GM12878 (cell line): ENCODE data around the gene OTUD4.
"Not testable (repeated sequence)": the region's sequence is repeated elsewhere in the genome, so short reads cannot be mapped to it uniquely, and the experiment has no call there.

ENCODE experiments used
- CBFB ChIP-seq: IDR thresholded peaks from 2 replicates; pipeline ENCODE4 v1.6.1; 2016; ENCODE audit warnings: antibody characterized with exemption, low read depth
- FOS ChIP-seq: IDR thresholded peaks from 3 replicates; pipeline ENCODE4 v1.6.1; 2011; ENCODE audit warnings: borderline replicate concordance; ENCODE audit not compliant: insufficient read length; ENCODE audit errors: extremely low read depth
- JUNB ChIP-seq: IDR thresholded peaks from 2 replicates; pipeline ENCODE4 v1.6.1; 2016; ENCODE audit warnings: antibody characterized with exemption, mild to moderate bottlenecking
- POLR2AphosphoS5 ChIP-seq: IDR thresholded peaks from 2 replicates; pipeline ENCODE4 v1.6.1; 2011; ENCODE audit warnings: mild to moderate bottlenecking, low read length, inconsistent platforms
- TF ChIP-seq, protein P1 (sequence below): fragments of 450-650 bp; IDR thresholded peaks from 2 replicates; pipeline ENCODE4 v1.6.1; 2017; ENCODE audit warnings: mild to moderate bottlenecking
- TF ChIP-seq, protein P2 (sequence below): IDR thresholded peaks from 2 replicates; pipeline ENCODE4 v1.6.1; 2011; ENCODE audit warnings: mild to moderate bottlenecking, low read depth, low read length, moderate library complexity; ENCODE audit not compliant: insufficient replicate concordance
- TF ChIP-seq, protein P3 (sequence below), 3 experiments: IDR thresholded peaks in 2 of 3; conservative IDR thresholded peaks in 1 of 3; 2 replicates each; pipeline ENCODE4 v1.5.1; 2011; ENCODE audit warnings: low read depth in 3 of 3, low read length in 3 of 3, mild to moderate bottlenecking in 3 of 3, control low read depth in 2 of 3, moderate library complexity in 2 of 3, inconsistent platforms in 1 of 3, mixed read lengths in 1 of 3; ENCODE audit not compliant: control insufficient read depth in 2 of 3, insufficient read depth in 1 of 3; ENCODE audit errors: extremely low read depth in 1 of 3

DNA sequence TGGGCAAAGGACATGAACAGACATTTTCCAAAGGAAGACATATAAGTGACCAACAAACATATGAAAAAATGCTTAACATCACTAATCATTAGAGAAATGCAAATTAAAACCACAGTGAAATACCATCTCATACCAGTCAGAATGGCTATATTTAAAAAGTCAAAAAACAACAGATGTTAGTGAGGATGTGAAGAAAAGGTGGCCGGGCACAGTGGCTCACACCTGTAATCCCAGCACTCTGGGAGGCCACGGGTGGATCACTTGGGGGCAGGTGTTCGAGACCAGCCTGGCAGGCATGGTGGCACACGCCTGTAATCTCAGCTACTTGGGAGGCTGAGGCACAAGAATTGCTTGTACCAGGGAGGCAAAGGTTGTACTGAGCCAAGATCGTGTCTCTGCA, 41.1 kb upstream of the OTUD4 start:
- TF ChIP-seq, protein P1, sequence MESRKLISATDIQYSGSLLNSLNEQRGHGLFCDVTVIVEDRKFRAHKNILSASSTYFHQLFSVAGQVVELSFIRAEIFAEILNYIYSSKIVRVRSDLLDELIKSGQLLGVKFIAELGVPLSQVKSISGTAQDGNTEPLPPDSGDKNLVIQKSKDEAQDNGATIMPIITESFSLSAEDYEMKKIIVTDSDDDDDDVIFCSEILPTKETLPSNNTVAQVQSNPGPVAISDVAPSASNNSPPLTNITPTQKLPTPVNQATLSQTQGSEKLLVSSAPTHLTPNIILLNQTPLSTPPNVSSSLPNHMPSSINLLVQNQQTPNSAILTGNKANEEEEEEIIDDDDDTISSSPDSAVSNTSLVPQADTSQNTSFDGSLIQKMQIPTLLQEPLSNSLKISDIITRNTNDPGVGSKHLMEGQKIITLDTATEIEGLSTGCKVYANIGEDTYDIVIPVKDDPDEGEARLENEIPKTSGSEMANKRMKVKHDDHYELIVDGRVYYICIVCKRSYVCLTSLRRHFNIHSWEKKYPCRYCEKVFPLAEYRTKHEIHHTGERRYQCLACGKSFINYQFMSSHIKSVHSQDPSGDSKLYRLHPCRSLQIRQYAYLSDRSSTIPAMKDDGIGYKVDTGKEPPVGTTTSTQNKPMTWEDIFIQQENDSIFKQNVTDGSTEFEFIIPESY, result not testable (repeated sequence)
- not testable (repeated sequence) for TF ChIP-seq POLR2AphosphoS5, JUNB, CBFB, FOS
- TF ChIP-seq, protein P2, sequence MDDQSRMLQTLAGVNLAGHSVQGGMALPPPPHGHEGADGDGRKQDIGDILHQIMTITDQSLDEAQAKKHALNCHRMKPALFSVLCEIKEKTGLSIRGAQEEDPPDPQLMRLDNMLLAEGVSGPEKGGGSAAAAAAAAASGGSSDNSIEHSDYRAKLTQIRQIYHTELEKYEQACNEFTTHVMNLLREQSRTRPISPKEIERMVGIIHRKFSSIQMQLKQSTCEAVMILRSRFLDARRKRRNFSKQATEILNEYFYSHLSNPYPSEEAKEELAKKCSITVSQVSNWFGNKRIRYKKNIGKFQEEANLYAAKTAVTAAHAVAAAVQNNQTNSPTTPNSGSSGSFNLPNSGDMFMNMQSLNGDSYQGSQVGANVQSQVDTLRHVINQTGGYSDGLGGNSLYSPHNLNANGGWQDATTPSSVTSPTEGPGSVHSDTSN, result not testable (repeated sequence)
- TF ChIP-seq, protein P3, sequence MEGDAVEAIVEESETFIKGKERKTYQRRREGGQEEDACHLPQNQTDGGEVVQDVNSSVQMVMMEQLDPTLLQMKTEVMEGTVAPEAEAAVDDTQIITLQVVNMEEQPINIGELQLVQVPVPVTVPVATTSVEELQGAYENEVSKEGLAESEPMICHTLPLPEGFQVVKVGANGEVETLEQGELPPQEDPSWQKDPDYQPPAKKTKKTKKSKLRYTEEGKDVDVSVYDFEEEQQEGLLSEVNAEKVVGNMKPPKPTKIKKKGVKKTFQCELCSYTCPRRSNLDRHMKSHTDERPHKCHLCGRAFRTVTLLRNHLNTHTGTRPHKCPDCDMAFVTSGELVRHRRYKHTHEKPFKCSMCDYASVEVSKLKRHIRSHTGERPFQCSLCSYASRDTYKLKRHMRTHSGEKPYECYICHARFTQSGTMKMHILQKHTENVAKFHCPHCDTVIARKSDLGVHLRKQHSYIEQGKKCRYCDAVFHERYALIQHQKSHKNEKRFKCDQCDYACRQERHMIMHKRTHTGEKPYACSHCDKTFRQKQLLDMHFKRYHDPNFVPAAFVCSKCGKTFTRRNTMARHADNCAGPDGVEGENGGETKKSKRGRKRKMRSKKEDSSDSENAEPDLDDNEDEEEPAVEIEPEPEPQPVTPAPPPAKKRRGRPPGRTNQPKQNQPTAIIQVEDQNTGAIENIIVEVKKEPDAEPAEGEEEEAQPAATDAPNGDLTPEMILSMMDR (IDR thresholded peaks at IDR 0.05 in 2 of 3, conservative IDR thresholded peaks at IDR 0.05 in 1 of 3; ENCODE audit: control insufficient read depth in 2 of 3, extremely low read depth in 1 of 3, insufficient read depth in 1 of 3, low read depth in 3 of 3, low read length in 3 of 3), result not testable (repeated sequence)
